PC-9 (cell line): ENCODE results near the gene MAML3.

Experiments used
- CTCF ChIP-seq: fragments of 200-600 bp; sonication (generic); conservative IDR thresholded peaks from 2 replicates; pipeline ENCODE4 v1.6.1; 2017; ENCODE audit warnings: mixed run types, antibody characterized with exemption, mild to moderate bottlenecking, moderate library complexity
- EZH2 ChIP-seq: fragments of 200-600 bp; sonication (generic); IDR thresholded peaks from 2 replicates; pipeline ENCODE4 v1.8.0; 2017; ENCODE audit warnings: antibody characterized with exemption, low read depth

GRCh38 chr4:139892973-139893736, 260.8 kb downstream of the MAML3 start:
- TF ChIP-seq CTCF = no peak
- no peak for TF ChIP-seq EZH2
